WTC11 (cell line): ENCODE data around the gene SPOCD1. TPM values are rescaled to one million over a fixed set of nuclear protein-coding genes. Genes with fewer than 3 reads are reported as not detected.

ENCODE experiments used
- ATAC-seq: fragments of 200-7000 bp; cut with Tn5 transposase; 2 replicates; pipeline ENCODE4 v1.10.0; 2021; ENCODE audit warnings: mild to moderate bottlenecking, moderate library complexity
- CTCF ChIA-PET: fragments of 300-600 bp; sonication (Branson Sonifier 250); formaldehyde crosslinking; loops from one replicate; lab custom pipeline; 2021; ENCODE audit warnings: antibody characterized with exemption; lab: Charles Lee
- POLR2A ChIA-PET: fragments of 350-600 bp; sonication (Branson Sonifier 250); formaldehyde crosslinking; loops from one replicate; lab custom pipeline; 2021; ENCODE audit warnings: antibody characterized with exemption; lab: Charles Lee
- DNase-seq: peaks from one replicate; pipeline ENCODE4 v3.0.0; 2021; ENCODE audit warnings: low spot score
- H3K27ac Mint-ChIP-seq: 2 replicates; pipeline ENCODE4 v1.8.0; 2021; ENCODE audit warnings: mixed read lengths
- H3K27me3 Mint-ChIP-seq: 2 replicates; pipeline ENCODE4 v1.8.0; 2021; ENCODE audit warnings: low read depth, mild to moderate bottlenecking, moderate library complexity, mixed read lengths
- H3K36me3 Mint-ChIP-seq: 2 replicates; pipeline ENCODE4 v1.8.0; 2021; ENCODE audit warnings: mixed read lengths
- H3K4me1 Mint-ChIP-seq: 2 replicates; pipeline ENCODE4 v1.8.0; 2022; ENCODE audit warnings: mixed read lengths
- H3K4me3 Mint-ChIP-seq: 2 replicates; pipeline ENCODE4 v1.8.0; 2021; ENCODE audit warnings: mild to moderate bottlenecking, moderate library complexity, mixed read lengths
- H3K9me3 Mint-ChIP-seq: 2 replicates; pipeline ENCODE4 v1.8.0; 2021; ENCODE audit warnings: mixed read lengths
- ATF2 ChIP-seq: sonication (generic); formaldehyde crosslinking; IDR thresholded peaks from 2 replicates; pipeline ENCODE4 v1.8.1; 2022; ENCODE audit warnings: low read depth, missing genetic modification reagents, borderline replicate concordance
- ATF3 ChIP-seq: sonication (generic); formaldehyde crosslinking; conservative IDR thresholded peaks from 2 replicates; pipeline ENCODE4 v1.8.1; 2022; ENCODE audit warnings: mild to moderate bottlenecking, missing genetic modification reagents
- CDX4 ChIP-seq: fragments of 250-450 bp; sonication (Bioruptor Pico); IDR thresholded peaks from 2 replicates; pipeline ENCODE4 v1.9.0; 2021; ENCODE audit warnings: moderate library complexity, mild to moderate bottlenecking, inconsistent platforms, borderline replicate concordance
- E2F4 ChIP-seq: sonication (generic); formaldehyde crosslinking; IDR thresholded peaks from 2 replicates; pipeline ENCODE4 v1.8.1; 2022; ENCODE audit warnings: low read depth, mild to moderate bottlenecking, moderate library complexity, missing genetic modification reagents, borderline replicate concordance
- E2F5 ChIP-seq: sonication (generic); formaldehyde crosslinking; IDR thresholded peaks from 2 replicates; pipeline ENCODE4 v1.8.1; 2022; ENCODE audit warnings: mild to moderate bottlenecking, moderate library complexity, missing genetic modification reagents
- ETV6 ChIP-seq: sonication (generic); formaldehyde crosslinking; IDR thresholded peaks from 2 replicates; pipeline ENCODE4 v1.8.1; 2022; ENCODE audit warnings: mild to moderate bottlenecking, missing genetic modification reagents
- GRHL2 ChIP-seq: fragments of 250-450 bp; sonication (Bioruptor Pico); IDR thresholded peaks from 2 replicates; pipeline ENCODE4 v1.8.0; 2022; ENCODE audit warnings: mild to moderate bottlenecking, moderate library complexity; ENCODE audit not compliant: insufficient replicate concordance, severe bottlenecking
- HMGA2 ChIP-seq: fragments of 250-450 bp; sonication (Bioruptor Pico); IDR thresholded peaks from 2 replicates; pipeline ENCODE4 v1.4.0; 2021; ENCODE audit warnings: mild to moderate bottlenecking, moderate library complexity
- JAZF1 ChIP-seq: fragments of 250-450 bp; sonication (Bioruptor Pico); IDR thresholded peaks from 2 replicates; pipeline ENCODE4 v1.9.0; 2021; ENCODE audit warnings: moderate library complexity, mild to moderate bottlenecking, inconsistent platforms
- JUN ChIP-seq: sonication (generic); formaldehyde crosslinking; IDR thresholded peaks from 2 replicates; pipeline ENCODE4 v1.8.0; 2023; ENCODE audit warnings: mild to moderate bottlenecking, missing genetic modification reagents
- NR1H2 ChIP-seq: sonication (generic); formaldehyde crosslinking; IDR thresholded peaks from 2 replicates; pipeline ENCODE4 v1.9.0; 2021; ENCODE audit warnings: mild to moderate bottlenecking, moderate library complexity, missing genetic modification reagents
- SOX15 ChIP-seq: fragments of 250-450 bp; sonication (Bioruptor Pico); IDR thresholded peaks from 2 replicates; pipeline ENCODE4 v1.9.0; 2021; ENCODE audit warnings: mild to moderate bottlenecking
- SP1 ChIP-seq: sonication (generic); formaldehyde crosslinking; conservative IDR thresholded peaks from 2 replicates; pipeline ENCODE4 v1.8.1; 2022; ENCODE audit warnings: missing genetic modification reagents
- TEAD1 ChIP-seq: sonication (generic); formaldehyde crosslinking; IDR thresholded peaks from 2 replicates; pipeline ENCODE4 v1.8.0; 2022; ENCODE audit warnings: mild to moderate bottlenecking, missing genetic modification reagents
- TEAD4 ChIP-seq: sonication (generic); formaldehyde crosslinking; IDR thresholded peaks from 2 replicates; pipeline ENCODE4 v1.8.0; 2022; ENCODE audit warnings: mild to moderate bottlenecking, missing genetic modification reagents
- ZBTB43 ChIP-seq: sonication (generic); formaldehyde crosslinking; IDR thresholded peaks from 2 replicates; pipeline ENCODE4 v1.8.1; 2023; ENCODE audit warnings: mild to moderate bottlenecking, missing genetic modification reagents
- ZNF121 ChIP-seq: sonication (generic); formaldehyde crosslinking; IDR thresholded peaks from 2 replicates; pipeline ENCODE4 v1.8.0; 2023; ENCODE audit warnings: missing genetic modification reagents
- ZNF138 ChIP-seq: sonication (generic); formaldehyde crosslinking; conservative IDR thresholded peaks from 2 replicates; pipeline ENCODE4 v1.8.1; 2022; ENCODE audit warnings: mild to moderate bottlenecking, moderate library complexity, missing genetic modification reagents
- ZNF263 ChIP-seq: sonication (generic); formaldehyde crosslinking; IDR thresholded peaks from 2 replicates; pipeline ENCODE4 v1.8.1; 2022; ENCODE audit warnings: low read depth, mild to moderate bottlenecking, moderate library complexity, missing genetic modification reagents
- ZNF396 ChIP-seq: fragments of 250-450 bp; sonication (Bioruptor Pico); IDR thresholded peaks from 2 replicates; pipeline ENCODE4 v1.8.0; 2021; ENCODE audit warnings: mild to moderate bottlenecking, moderate library complexity, borderline replicate concordance
- ZNF532 ChIP-seq: fragments of 250-450 bp; sonication (Bioruptor Pico); IDR thresholded peaks from 2 replicates; pipeline ENCODE4 v1.9.0; 2021; ENCODE audit warnings: mild to moderate bottlenecking, borderline replicate concordance
- total RNA-seq: library from RNA; stranded (reverse); gene quantifications from 3 replicates; pipeline ENCODE4 v1.2.3, GENCODE V29; 2021

SPOCD1 gene
- total RNA-seq, 1 experiment from 2014 or later = 3.0 TPM

DNA sequence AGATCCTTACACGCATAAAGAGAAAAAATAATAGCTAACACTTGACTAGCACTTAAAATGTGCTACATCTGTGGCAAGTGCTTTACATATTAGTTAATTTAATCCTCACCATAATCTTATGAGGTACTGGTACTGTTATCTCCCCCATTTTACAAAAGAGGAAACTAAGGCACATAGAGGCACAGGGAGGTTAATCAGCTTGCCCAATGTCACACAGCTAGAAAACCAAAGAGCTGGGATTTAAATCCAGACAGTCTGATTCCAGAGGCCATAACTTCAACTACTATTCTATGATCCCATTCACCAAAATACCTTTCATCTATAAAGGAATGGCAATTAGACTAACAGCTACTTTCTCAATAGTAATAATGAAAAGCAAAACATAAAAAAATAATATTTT lies 11.7 kb downstream of the SPOCD1 start:
- Mint-ChIP-seq H3K9me3 (no peaks in the 10 kb centered on the region), H3K27ac (no peak overlapping the region), H3K4me3 (no peak overlapping the region), H3K36me3 (no peaks in the 10 kb centered on the region), H3K4me1 (peaks cover 20% of the 10 kb centered on the region), H3K27me3 (no peaks in the 10 kb centered on the region; the same call in 1 of the 2 replicates)
- CTCF ChIA-PET = interaction anchor here (1.0 to 2.3 kb wide), 2 partner anchors 15 to 160 kb away, joined by 6 to 7 read pairs; no protein-coding TSS in a partner anchor
- TF ChIP-seq E2F5 (CRISPR knock-in tag) = no peak
- no peak for TF ChIP-seq TEAD1 (CRISPR knock-in tag)
- TF ChIP-seq ZNF532 (CRISPR knock-in tag) = no peak
- no peak for TF ChIP-seq NR1H2
- no peak for TF ChIP-seq ZNF138 (CRISPR knock-in tag)
- TF ChIP-seq ZBTB43 (CRISPR knock-in tag) = no peak
- TF ChIP-seq HMGA2 (CRISPR knock-in tag) = no peak
- no peak for TF ChIP-seq GRHL2 (CRISPR knock-in tag)
- TF ChIP-seq E2F4 (CRISPR knock-in tag) = no peak
- TF ChIP-seq TEAD4 (CRISPR knock-in tag) = no peak
- TF ChIP-seq ZNF396 (CRISPR knock-in tag) = no peak
- TF ChIP-seq JAZF1 (CRISPR knock-in tag) = no peak
- no peak for TF ChIP-seq ATF3 (CRISPR knock-in tag)
- no peak for TF ChIP-seq ZNF263 (CRISPR knock-in tag)
- TF ChIP-seq ZNF121 (CRISPR knock-in tag) = no peak
- TF ChIP-seq SP1 (CRISPR knock-in tag) = no peak
- ATAC-seq = no peak
- DNase-seq = no peak
- POLR2A ChIA-PET = no interaction called here

DNA sequence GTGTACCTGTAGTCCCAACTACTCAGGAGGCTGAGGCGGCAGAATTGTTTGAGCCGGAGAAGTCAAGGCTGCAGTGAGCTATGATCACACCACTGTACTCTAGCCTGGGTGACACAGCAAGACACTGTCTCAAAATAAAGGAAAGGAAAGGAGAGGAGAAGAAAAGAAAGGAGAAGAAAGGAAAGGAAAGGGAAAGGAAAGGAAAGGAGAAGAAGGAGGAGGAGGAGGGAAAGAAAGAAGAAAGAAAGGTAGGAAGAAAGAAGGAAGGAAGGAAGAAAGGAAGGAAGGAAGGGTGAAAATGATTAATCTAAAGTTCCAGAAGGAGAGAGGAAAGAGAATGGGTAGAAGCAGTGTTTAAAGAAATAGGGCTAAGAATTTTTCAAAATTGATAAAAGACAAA lies 12.2 kb downstream of the SPOCD1 start:
- Mint-ChIP-seq H3K9me3 (no peaks in the 10 kb centered on the region), H3K36me3 (no peaks in the 10 kb centered on the region), H3K4me3 (no peak overlapping the region), H3K4me1 (peaks cover 25% of the 10 kb centered on the region), H3K27ac (no peak overlapping the region), H3K27me3 (no peaks in the 10 kb centered on the region; the same call in 1 of the 2 replicates)
- DNase-seq (no peak), ATAC-seq (no peak)
- CTCF ChIA-PET = interaction anchor here (1.0 to 2.3 kb wide), 2 partner anchors 15 to 160 kb away, joined by 6 to 7 read pairs; no protein-coding TSS in a partner anchor
- POLR2A ChIA-PET = no interaction called here
- no peak for TF ChIP-seq CDX4 (CRISPR knock-in tag)
- no peak for TF ChIP-seq ETV6 (CRISPR knock-in tag)
- no peak for TF ChIP-seq ATF2 (CRISPR knock-in tag)
- no peak for TF ChIP-seq SOX15 (CRISPR knock-in tag)
- no peak for TF ChIP-seq JUN
